Fibroblast of the aortic adventitia (primary cell): Measurements from ENCODE around the gene UQCRQ. TPM values are rescaled to one million over a fixed set of nuclear protein-coding genes. Genes with fewer than 3 reads are reported as not detected.

ENCODE experiments used
- DNase-seq: peaks from one replicate; pipeline ENCODE4 v3.0.0-alpha.2; 2010; ENCODE audit warnings: low read depth
- H3K4me3 ChIP-seq: 2 replicates; pipeline ENCODE4 v1.5.1; 2011; ENCODE audit warnings: low read depth, mild to moderate bottlenecking, control low read depth, low read length, moderate library complexity
- CTCF ChIP-seq: IDR thresholded peaks from 2 replicates; pipeline ENCODE4 v1.5.1; 2011; ENCODE audit warnings: mild to moderate bottlenecking, low read length, control low read depth, inconsistent platforms; ENCODE audit not compliant: insufficient read depth
- total RNA-seq: library from RNA; depleted of rRNA; stranded (reverse); fragments of >200 nt; gene quantifications from 2 replicates; pipeline ENCODE4 v1.2.3, GENCODE V29; 2012; ENCODE audit warnings: low replicate concordance

The UQCRQ gene
- total RNA-seq, 1 donor: 92.0 TPM

GRCh38 chr5:132868754-132869153, 2.3 kb downstream of the UQCRQ start:
- no peak for DNase-seq
- no peak overlapping the region for H3K4me3 ChIP-seq
- no peak for TF ChIP-seq CTCF

GRCh38 chr5:132870801-132871200, 4.4 kb downstream of the UQCRQ start:
- DNase-seq: no peak
- TF ChIP-seq CTCF: no peak
- no peak overlapping the region for H3K4me3 ChIP-seq

DNA sequence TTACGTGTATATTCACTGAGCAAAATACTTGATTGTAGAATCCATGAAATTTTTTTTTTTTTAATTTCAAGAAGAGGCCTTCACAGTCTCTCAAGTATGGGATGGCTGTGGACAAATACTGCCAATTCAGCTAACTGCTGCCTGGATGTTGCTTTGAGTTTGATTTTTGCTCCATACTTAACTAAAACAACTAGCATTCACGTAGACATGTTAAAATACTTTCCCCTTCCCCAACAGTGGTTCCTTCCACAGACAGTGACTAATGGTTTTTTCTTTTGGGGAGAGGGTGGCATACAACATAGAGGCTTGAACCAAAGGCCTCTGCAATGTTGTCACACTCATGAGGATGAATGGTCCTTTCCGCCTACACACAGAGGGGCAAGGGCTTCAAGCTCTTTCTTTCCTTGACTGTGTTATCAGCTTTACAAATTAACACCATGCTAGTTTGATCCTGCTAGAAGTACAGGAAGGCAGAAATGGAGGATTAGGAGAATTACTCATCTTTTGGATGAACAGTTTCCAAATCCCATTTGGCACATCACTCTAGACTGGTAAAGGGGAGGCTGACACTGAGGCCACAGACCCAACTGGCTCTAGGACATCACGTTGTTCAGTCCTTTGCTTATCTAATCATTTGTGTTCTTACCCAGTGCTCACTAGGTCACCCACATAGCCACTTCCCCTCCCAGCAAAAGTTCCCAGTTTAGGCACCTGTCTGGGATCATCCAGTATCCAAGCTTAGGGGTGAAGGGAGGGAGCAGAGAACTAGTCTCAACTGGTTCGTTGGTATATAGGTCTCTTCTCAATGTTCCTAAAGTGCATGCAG, 5.2 kb downstream of the UQCRQ start:
- H3K4me3 ChIP-seq: no peak overlapping the region
- TF ChIP-seq CTCF: no peak
- DNase-seq: no peak

DNA sequence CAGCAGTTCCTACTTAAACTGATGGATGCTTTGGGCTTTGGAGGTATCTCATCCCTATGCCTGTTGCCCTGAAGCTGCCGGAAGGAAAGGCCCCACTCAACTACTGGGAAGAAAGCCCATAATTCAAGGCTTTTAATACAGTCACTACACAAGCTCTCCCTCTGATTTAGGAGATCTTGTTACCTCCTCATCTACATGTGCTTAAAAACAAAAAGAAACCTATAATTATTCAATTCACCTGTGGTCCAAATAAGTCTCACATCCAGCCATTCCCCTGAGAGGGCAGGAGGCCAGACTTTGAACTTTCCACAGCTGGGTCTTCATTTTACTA, 6.3 kb downstream of the UQCRQ start:
- no peak overlapping the region for H3K4me3 ChIP-seq
- DNase-seq: no peak
- TF ChIP-seq CTCF: no peak

GRCh38 chr5:132873119-132873929, 6.9 kb downstream of the UQCRQ start, which contains the start of gene LEAP2:
Gene LEAP2 (plus strand): TSS chr5:132873668. CDS start chr5:132873695, 27 bp downstream.
- H3K4me3 ChIP-seq: no peak within 1 kb of the TSS
- no peak for TF ChIP-seq CTCF
- DNase-seq: peak; percentile 62

- no peak overlapping the region for H3K4me3 ChIP-seq
- no peak for DNase-seq
- TF ChIP-seq CTCF: no peak
Observed at GRCh38 chr5:132873930-132874271, 7.5 kb downstream of the UQCRQ start.
